Loucy (cell line): ENCODE results near the gene MACC1.

Source experiments
- H2AFZ ChIP-seq: fragments of 200-600 bp; sonication (generic); 2 replicates; pipeline ENCODE4 v1.6.0; 2016; ENCODE audit warnings: antibody characterized with exemption, mild to moderate bottlenecking, low read length, moderate library complexity
- H3F3A ChIP-seq: fragments of 200-600 bp; 2 replicates; pipeline ENCODE4 v1.6.0; 2016; ENCODE audit warnings: antibody characterized with exemption, low read depth, mild to moderate bottlenecking
- H3K27me3 ChIP-seq: fragments of 200-600 bp; sonication (generic); 2 replicates; pipeline ENCODE4 v1.6.1; 2014; ENCODE audit warnings: low read length, mild to moderate bottlenecking; ENCODE audit not compliant: insufficient read depth, poor library complexity, severe bottlenecking
- H3K36me3 ChIP-seq: fragments of 200-600 bp; sonication (generic); 2 replicates; pipeline ENCODE4 v1.6.1; 2016; ENCODE audit warnings: low read length; ENCODE audit not compliant: insufficient read depth
- H3K4me1 ChIP-seq: fragments of 200-600 bp; sonication (generic); 2 replicates; pipeline ENCODE4 v1.5.1; 2014; ENCODE audit warnings: low read length, mild to moderate bottlenecking; ENCODE audit not compliant: insufficient read depth, poor library complexity, severe bottlenecking
- H3K4me2 ChIP-seq: fragments of 200-600 bp; sonication (generic); 2 replicates; pipeline ENCODE4 v1.6.0; 2014; ENCODE audit warnings: antibody characterized with exemption, low read length, low read depth, mild to moderate bottlenecking; ENCODE audit not compliant: poor library complexity, severe bottlenecking
- H3K4me3 ChIP-seq: fragments of 200-600 bp; sonication (generic); 2 replicates; pipeline ENCODE4 v1.5.1; 2014; ENCODE audit warnings: low read length, mild to moderate bottlenecking, mixed read lengths; ENCODE audit not compliant: poor library complexity, severe bottlenecking
- H3K79me2 ChIP-seq: fragments of 200-600 bp; sonication (generic); 2 replicates; pipeline ENCODE4 v1.6.1; 2014; ENCODE audit warnings: low read length; ENCODE audit not compliant: insufficient read depth
- H3K9ac ChIP-seq: fragments of 200-600 bp; sonication (generic); 2 replicates; pipeline ENCODE4 v1.6.0; 2014; ENCODE audit warnings: mild to moderate bottlenecking, low read depth, low read length, moderate library complexity; ENCODE audit not compliant: poor library complexity, severe bottlenecking
- H3K9me2 ChIP-seq: fragments of 200-600 bp; sonication (generic); replicated peaks from 2 replicates; pipeline ENCODE4 v1.6.1; 2016; ENCODE audit warnings: low read depth, low read length, mixed read lengths
- H3K9me3 ChIP-seq: fragments of 200-600 bp; sonication (generic); 2 replicates; pipeline ENCODE4 v1.6.1; 2014; ENCODE audit warnings: mild to moderate bottlenecking, antibody characterized with exemption, low read length, low read depth; ENCODE audit not compliant: insufficient read depth
- H4K20me1 ChIP-seq: fragments of 200-600 bp; sonication (generic); 2 replicates; pipeline ENCODE4 v1.6.0; 2014; ENCODE audit warnings: antibody characterized with exemption, low read length, mild to moderate bottlenecking; ENCODE audit not compliant: insufficient read depth, poor library complexity, severe bottlenecking
- EZH2phosphoT487 ChIP-seq: fragments of 200-600 bp; IDR thresholded peaks from 2 replicates; pipeline ENCODE4 v1.6.1; 2018; ENCODE audit warnings: antibody characterized with exemption, mild to moderate bottlenecking, moderate library complexity, borderline replicate concordance
- TF ChIP-seq, protein P1 (sequence below): fragments of 200-600 bp; sonication (generic); conservative IDR thresholded peaks from 2 replicates; pipeline ENCODE4 v1.5.1; 2014; ENCODE audit warnings: mild to moderate bottlenecking, antibody characterized with exemption, low read length

Gene MACC1

DNA sequence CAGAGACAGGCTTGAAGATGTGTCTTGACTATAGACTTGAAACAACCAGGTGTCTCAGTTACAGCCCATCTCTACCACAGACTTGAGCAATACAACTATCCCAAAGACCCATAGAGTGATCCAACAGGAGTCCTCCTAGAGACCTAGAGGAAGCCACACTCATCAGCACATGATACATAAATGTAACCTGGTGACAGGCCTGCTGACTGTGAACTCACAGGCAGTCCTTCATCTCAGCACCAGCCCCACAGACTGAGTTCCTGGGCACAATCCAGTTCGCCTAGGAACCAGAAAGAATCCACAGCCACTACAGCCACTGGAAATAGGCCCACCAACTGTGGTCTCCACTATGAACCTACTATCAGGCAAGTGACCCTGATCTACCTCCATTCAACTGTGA is 121.3 kb downstream of the MACC1 start:
- H3K79me2 ChIP-seq = no peaks in the 10 kb centered on the region
- no peaks in the 10 kb centered on the region for H4K20me1 ChIP-seq
- no peak overlapping the region for H3K9ac ChIP-seq
- H3K9me3 ChIP-seq = 0 out of 2 replicates have a peak, but pooled peaks cover 3% of the 10 kb centered on the region
- H3K36me3 ChIP-seq = no peaks in the 10 kb centered on the region
- no peak overlapping the region for H3K4me3 ChIP-seq
- no peaks in the 10 kb centered on the region for H3K4me1 ChIP-seq
- H3K27me3 ChIP-seq = no peaks in the 10 kb centered on the region
- no peaks in the 10 kb centered on the region for H3K9me2 ChIP-seq
- no peak overlapping the region for H2AFZ ChIP-seq
- no peaks in the 10 kb centered on the region for H3F3A ChIP-seq
- no peak overlapping the region for H3K4me2 ChIP-seq
- no peak for TF ChIP-seq EZH2phosphoT487
- TF ChIP-seq, protein P1, sequence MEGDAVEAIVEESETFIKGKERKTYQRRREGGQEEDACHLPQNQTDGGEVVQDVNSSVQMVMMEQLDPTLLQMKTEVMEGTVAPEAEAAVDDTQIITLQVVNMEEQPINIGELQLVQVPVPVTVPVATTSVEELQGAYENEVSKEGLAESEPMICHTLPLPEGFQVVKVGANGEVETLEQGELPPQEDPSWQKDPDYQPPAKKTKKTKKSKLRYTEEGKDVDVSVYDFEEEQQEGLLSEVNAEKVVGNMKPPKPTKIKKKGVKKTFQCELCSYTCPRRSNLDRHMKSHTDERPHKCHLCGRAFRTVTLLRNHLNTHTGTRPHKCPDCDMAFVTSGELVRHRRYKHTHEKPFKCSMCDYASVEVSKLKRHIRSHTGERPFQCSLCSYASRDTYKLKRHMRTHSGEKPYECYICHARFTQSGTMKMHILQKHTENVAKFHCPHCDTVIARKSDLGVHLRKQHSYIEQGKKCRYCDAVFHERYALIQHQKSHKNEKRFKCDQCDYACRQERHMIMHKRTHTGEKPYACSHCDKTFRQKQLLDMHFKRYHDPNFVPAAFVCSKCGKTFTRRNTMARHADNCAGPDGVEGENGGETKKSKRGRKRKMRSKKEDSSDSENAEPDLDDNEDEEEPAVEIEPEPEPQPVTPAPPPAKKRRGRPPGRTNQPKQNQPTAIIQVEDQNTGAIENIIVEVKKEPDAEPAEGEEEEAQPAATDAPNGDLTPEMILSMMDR = no peak

DNA sequence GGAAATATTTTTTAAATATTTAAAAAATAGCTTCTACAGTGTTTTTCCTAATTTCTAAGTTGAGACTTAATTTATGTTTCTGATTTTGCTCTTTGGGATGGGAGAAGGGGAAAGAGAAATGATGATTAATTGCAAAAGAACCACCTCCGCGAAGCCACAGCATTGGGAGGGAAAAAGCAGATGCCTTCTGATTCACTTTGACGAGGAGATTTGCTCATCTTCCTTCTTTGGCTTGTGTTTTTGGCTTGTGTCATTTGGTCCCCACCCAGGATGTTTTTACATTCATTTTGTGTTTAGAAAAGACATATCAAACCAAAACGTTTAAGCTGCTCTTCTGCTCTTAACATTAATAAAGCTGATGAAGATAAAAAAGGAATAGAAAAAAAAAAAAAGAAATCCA is 121.7 kb downstream of the MACC1 start:
- no peak overlapping the region for H3K4me3 ChIP-seq
- H3K4me2 ChIP-seq = no peak overlapping the region
- no peaks in the 10 kb centered on the region for H3F3A ChIP-seq
- no peaks in the 10 kb centered on the region for H3K27me3 ChIP-seq
- no peaks in the 10 kb centered on the region for H3K36me3 ChIP-seq
- H3K9ac ChIP-seq = no peak overlapping the region
- H4K20me1 ChIP-seq = no peaks in the 10 kb centered on the region
- H3K9me3 ChIP-seq = 0 out of 2 replicates have a peak, but pooled peaks cover 3% of the 10 kb centered on the region
- H2AFZ ChIP-seq = no peak overlapping the region
- no peaks in the 10 kb centered on the region for H3K79me2 ChIP-seq
- TF ChIP-seq, protein P1 = no peak
- TF ChIP-seq EZH2phosphoT487 = no peak
- H3K4me1 ChIP-seq = no peaks in the 10 kb centered on the region
- H3K9me2 ChIP-seq = no peaks in the 10 kb centered on the region

DNA sequence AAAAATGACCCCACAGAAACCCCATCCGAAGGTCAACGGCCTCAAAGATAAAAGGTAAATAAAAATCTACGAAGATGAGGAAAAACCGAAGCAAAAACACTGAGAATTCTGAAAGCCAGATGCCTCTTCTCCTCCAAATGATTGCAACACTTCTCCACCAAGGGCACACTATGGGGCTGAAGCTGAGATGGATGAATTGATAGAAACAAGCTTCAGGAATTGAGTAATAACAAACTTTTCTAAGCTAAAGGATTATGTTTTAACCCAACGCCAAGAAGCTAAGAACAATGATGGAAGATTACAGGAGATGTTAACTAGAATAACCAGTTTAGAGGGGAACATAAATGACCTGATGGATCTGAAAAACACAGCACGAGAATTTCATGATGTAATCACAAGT is 127.8 kb downstream of the MACC1 start:
- Histone ChIP-seq H3F3A (no peaks in the 10 kb centered on the region), H3K4me1 (no peaks in the 10 kb centered on the region), H3K9me2 (no peaks in the 10 kb centered on the region), H3K36me3 (no peaks in the 10 kb centered on the region), H3K4me2 (no peak overlapping the region), H3K4me3 (no peak overlapping the region), H3K9ac (no peak overlapping the region), H3K27me3 (no peaks in the 10 kb centered on the region), H3K9me3 (no peaks in the 10 kb centered on the region), H2AFZ (no peak overlapping the region), H3K79me2 (no peaks in the 10 kb centered on the region), H4K20me1 (no peaks in the 10 kb centered on the region)
- TF ChIP-seq, protein P1 = no peak
- TF ChIP-seq EZH2phosphoT487 = no peak
